Neutrophil (primary cell): ENCODE results near the gene MID1.

ENCODE experiments used
- H3K27ac ChIP-seq: fragments of 200-600 bp; sonication (generic); 2 replicates; pipeline ENCODE4 v1.5.1; 2016; ENCODE audit warnings: mild to moderate bottlenecking, moderate library complexity
- H3K27me3 ChIP-seq: fragments of 200-600 bp; sonication (generic); 2 replicates; pipeline ENCODE4 v1.6.0; 2016; ENCODE audit warnings: mild to moderate bottlenecking
- H3K36me3 ChIP-seq: fragments of 200-600 bp; sonication (generic); 2 replicates; pipeline ENCODE4 v1.5.1; 2017
- H3K4me1 ChIP-seq, 2 experiments: fragments of 200-600 bp in 1 of 2; sonication (generic) in 1 of 2; 1 replicate in 1 of 2; 2 replicates in 1 of 2; pipeline versions ENCODE4 v1.5.1 to v1.6.1; 2013 to 2016; ENCODE audit warnings: low read depth in 1 of 2, low read length in 1 of 2, mild to moderate bottlenecking in 1 of 2, moderate library complexity in 1 of 2; ENCODE audit not compliant: control insufficient read depth in 1 of 2, insufficient read depth in 1 of 2
- H3K4me3 ChIP-seq, 2 experiments: fragments of 200-600 bp in 1 of 2; sonication (generic) in 1 of 2; 1 replicate in 1 of 2; 2 replicates in 1 of 2; pipeline ENCODE4 v1.5.1; 2013 to 2016; ENCODE audit warnings: low read depth in 1 of 2, low read length in 1 of 2, mild to moderate bottlenecking in 1 of 2, moderate library complexity in 1 of 2
- H3K9me3 ChIP-seq: fragments of 200-600 bp; sonication (generic); 2 replicates; pipeline ENCODE4 v1.5.1; 2016
- TF ChIP-seq, protein P1 (sequence below): fragments of 200-600 bp; sonication (generic); IDR thresholded peaks from 2 replicates; pipeline ENCODE4 v1.5.1; 2016; ENCODE audit warnings: antibody characterized with exemption

Gene MID1

DNA sequence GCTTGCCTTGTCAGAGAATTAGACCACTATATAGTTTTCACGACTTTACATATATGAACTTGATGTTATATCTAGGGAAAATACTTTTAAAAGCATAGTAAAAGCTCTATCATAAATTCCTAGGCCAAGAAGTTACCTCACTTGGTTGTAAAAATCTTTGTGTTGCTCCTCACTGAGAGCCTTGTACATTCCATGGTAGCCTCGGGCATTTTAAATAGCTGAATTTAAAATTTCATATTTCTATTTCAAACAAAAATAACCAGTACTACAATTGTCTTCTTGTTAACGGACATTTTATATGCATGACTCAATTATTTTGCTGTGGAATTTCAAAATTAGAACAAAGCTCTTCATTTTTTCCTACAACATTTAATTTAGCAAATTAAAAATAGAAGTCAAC is 107.6 kb downstream of the MID1 start:
- Histone ChIP-seq H3K36me3 (no peaks in the 10 kb centered on the region), H3K9me3 (no peaks in the 10 kb centered on the region), H3K27ac (no peak overlapping the region), H3K27me3 (no peaks in the 10 kb centered on the region), H3K4me3 (no peak overlapping the region), H3K4me1 (no peaks in the 10 kb centered on the region)
- TF ChIP-seq, protein P1, sequence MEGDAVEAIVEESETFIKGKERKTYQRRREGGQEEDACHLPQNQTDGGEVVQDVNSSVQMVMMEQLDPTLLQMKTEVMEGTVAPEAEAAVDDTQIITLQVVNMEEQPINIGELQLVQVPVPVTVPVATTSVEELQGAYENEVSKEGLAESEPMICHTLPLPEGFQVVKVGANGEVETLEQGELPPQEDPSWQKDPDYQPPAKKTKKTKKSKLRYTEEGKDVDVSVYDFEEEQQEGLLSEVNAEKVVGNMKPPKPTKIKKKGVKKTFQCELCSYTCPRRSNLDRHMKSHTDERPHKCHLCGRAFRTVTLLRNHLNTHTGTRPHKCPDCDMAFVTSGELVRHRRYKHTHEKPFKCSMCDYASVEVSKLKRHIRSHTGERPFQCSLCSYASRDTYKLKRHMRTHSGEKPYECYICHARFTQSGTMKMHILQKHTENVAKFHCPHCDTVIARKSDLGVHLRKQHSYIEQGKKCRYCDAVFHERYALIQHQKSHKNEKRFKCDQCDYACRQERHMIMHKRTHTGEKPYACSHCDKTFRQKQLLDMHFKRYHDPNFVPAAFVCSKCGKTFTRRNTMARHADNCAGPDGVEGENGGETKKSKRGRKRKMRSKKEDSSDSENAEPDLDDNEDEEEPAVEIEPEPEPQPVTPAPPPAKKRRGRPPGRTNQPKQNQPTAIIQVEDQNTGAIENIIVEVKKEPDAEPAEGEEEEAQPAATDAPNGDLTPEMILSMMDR: no peak

DNA sequence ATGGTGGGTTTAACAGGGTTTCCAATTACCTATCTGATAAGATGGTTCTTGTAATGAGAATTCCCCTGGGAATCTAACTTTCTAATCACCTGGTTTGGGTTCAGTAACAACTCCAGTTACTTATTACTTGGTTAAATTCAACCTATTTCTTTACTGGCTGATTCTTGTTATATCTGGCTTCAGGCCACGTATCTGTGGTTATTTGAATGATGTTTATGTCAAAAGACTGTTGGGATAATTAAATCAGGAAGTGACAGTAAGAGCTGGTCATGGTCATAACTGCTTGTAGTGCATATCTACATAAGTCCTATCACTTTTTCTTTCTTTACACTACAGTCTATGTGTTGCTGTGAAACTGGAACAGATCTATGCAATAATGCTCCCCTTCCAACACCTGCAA is 108.1 kb downstream of the MID1 start:
- no peak overlapping the region for H3K27ac ChIP-seq
- no peak overlapping the region for H3K4me3 ChIP-seq
- no peaks in the 10 kb centered on the region for H3K9me3 ChIP-seq
- TF ChIP-seq, protein P1: no peak
- no peaks in the 10 kb centered on the region for H3K27me3 ChIP-seq
- H3K36me3 ChIP-seq: no peaks in the 10 kb centered on the region
- H3K4me1 ChIP-seq: no peaks in the 10 kb centered on the region

DNA sequence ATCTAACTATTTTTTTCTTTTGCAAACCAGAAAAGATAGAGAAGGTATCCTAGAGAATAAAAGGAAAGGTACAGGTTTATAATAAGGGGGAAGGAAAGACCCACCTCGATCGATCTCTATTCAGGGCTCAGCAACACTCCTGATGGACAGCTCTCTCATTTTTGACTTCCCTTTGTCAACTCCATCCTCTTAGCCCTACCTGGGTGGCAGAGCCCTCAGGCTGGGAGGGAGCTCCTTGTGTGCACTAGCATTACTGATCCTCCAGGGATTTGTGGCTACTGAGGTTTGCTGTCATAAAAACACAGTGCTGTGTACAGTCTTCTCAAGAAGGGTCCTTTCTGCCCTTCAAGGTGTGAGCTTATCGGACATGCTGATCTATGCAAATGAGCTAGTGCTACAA is 111.0 kb downstream of the MID1 start:
- Histone ChIP-seq H3K27ac (no peak overlapping the region), H3K36me3 (no peaks in the 10 kb centered on the region), H3K4me3 (no peak overlapping the region), H3K9me3 (no peaks in the 10 kb centered on the region), H3K4me1 (no peaks in the 10 kb centered on the region), H3K27me3 (no peaks in the 10 kb centered on the region)
- TF ChIP-seq, protein P1: no peak

DNA sequence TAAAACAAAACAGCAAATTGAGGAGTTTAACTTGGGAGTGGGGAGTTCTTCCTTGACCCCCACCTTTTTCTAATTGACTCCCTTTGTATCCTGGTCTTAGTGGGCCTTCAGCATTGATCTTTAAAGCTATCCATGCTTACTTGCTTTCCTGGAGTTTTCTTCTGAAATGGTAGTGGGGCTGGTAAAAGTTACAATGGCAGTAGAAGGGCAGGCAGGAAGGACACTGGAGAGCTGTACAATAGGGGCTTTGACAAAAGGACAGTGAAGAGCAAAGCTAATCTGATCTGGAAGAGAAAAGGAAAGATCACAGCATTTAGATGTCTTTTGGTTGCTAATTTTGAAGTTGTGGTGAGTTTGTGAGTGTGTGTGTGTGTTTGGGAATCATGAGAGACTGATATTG is 111.5 kb downstream of the MID1 start:
- Histone ChIP-seq H3K27ac (no peak overlapping the region), H3K27me3 (no peaks in the 10 kb centered on the region), H3K4me1 (no peaks in the 10 kb centered on the region), H3K4me3 (no peak overlapping the region), H3K36me3 (no peaks in the 10 kb centered on the region), H3K9me3 (no peaks in the 10 kb centered on the region)
- TF ChIP-seq, protein P1: no peak

DNA sequence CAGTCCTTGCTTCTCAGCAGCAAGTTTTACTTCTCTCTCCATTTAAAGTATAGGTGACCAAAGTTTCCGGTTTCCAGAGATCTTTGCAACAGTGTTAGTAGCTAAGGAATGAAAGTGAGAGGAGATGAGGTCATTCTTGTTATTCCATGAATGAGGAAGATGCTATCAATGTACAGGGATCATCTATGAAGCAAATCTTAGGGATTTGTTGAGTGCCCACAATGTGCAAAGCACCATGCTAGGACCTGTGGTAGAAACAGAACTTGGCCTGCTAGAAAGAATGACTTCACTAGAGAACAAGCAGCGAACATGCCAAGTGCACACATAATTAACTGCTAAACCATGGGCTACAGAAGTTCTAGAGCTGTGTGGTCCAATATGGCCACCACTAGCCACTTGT is 112.5 kb downstream of the MID1 start:
- Histone ChIP-seq H3K27me3 (no peaks in the 10 kb centered on the region), H3K9me3 (no peaks in the 10 kb centered on the region), H3K36me3 (no peaks in the 10 kb centered on the region), H3K4me3 (no peak overlapping the region), H3K27ac (no peak overlapping the region), H3K4me1 (no peaks in the 10 kb centered on the region)
- TF ChIP-seq, protein P1: no peak

DNA sequence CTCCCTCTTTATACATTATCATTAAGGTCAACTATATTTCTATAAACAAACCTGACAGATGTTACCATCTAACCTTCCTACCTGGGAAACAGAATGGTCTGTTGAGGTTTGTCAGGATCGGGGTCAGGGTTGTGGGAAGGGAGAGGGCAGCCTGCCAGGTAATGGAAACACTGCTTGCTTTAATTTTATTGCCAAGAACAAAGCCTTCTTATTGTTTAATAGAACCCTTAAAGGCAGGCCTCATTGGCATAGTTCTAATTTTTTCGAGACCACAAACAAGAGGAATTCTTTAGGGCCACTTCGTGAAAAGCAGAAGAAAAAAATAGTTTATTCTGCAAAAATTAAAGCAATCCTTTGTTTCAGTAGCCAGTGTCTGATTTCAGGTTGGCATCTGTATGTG is 113.2 kb downstream of the MID1 start:
- Histone ChIP-seq H3K27me3 (no peaks in the 10 kb centered on the region), H3K36me3 (no peaks in the 10 kb centered on the region), H3K9me3 (no peaks in the 10 kb centered on the region), H3K4me1 (no peaks in the 10 kb centered on the region), H3K4me3 (no peak overlapping the region), H3K27ac (no peak overlapping the region)
- TF ChIP-seq, protein P1: no peak
